GF-D8 (cell line): ENCODE results near the gene USB1.
"Not testable (repeated sequence)": the region's sequence is repeated elsewhere in the genome, so short reads cannot be mapped to it uniquely, and the experiment has no call there.

Source experiments
- DNase-seq: peaks from one replicate; lab custom pipeline; 2025; lab: John Stamatoyannopoulos, UW

The USB1 gene

DNA sequence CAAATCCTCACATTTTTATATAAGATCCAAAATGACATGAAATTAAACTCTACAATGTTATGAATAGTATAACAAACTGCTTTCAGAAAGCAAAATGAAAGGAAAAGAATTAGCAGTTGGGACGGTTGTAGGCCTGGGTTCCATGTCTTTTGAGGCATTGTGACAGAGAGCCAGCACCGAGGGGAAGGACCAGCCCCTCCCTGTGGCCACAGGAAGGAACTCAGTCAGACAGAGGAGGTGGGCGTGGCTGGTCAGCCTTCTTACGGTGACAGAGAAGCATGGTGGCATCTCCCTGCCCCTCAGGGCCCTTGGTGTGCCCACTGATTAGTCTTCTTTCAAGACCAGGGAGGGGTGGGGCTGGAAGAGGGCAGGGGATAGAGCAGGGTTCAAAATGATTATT, 6.4 kb upstream of the USB1 start:
- peak; percentile 49 for DNase-seq

DNA sequence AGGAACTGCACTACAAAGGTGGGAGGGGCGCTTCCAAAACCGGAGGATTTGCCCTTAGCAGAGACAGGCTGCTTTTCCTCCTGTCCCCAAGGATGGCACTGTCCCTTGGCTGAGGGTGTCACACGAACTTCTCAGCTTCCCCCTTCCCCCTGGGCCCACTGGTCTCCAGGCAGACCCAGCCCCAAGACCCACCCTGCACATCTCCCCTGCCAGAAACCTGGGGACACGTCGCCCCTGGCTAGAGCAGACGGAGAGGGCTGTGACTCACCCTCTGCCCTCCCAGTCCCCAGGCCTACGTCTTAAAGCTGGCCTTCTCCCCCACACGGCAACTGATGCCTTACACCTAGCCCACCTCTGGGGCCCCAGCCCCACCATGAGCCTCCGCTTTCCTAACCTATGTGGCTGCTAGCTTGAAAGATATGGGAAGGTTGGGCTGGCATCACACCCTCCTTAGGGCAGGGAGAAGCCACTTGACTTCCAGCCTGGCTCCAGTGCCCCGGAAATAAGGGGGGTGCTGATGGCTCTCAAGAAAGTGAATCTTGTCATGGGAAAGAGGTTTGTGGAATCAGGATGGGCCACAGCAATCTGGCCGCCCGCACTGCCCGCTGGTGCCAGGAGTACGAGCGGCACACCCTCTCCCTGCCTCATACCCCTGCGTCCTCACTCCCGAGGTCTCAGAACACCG, 5.3 kb upstream of the USB1 start:
- DNase-seq = no peak

- no peak for DNase-seq
These were observed 4.6 kb upstream of the USB1 start for GRCh38 chr16:57996406-57997175.

- DNase-seq = no peak
These were observed 4.1 kb upstream of the USB1 start for GRCh38 chr16:57997176-57997527.

DNA sequence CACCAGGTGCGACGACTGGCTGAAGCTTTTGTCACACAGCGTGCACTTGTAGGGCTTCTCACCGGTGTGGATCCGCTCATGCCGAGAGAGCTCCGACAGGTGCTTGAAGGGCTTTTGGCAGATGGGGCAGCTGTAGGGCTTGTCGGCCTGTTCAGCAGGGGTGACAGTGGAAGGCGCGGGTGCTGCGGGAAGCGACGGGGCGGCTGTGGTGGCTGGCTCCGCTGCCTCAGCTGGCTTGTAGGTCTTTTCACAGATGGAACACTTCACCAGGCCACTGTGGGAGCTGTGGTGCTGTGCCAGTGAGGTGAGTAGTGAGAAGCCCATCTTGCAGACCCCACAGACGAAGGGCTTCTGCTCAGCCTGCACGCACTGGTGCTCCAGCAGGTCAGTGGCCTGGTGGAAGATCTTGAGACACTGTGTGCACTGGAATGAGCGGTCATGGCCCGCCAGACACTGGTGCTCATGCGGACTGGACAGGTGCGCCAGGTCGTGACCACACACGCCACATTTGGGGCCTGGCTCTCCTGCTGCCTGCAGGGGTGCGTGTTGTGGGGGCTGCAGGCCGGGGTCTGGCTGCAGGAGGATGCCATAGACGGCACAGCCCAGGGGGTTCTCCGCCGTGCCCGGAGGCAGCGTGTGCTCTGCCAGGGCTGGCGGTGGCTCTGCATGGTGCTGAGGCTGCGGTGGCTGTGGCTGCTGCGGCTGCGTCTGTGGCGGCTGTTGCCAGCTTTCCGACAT, 3.5 kb upstream of the USB1 start:
- DNase-seq = no peak

- peak; percentile 81 for DNase-seq
These were observed 2.7 kb upstream of the USB1 start for GRCh38 chr16:57998486-57998885.

- no peak for DNase-seq
These were observed 2.2 kb upstream of the USB1 start for GRCh38 chr16:57998992-57999365.

- peak; percentile 23 for DNase-seq
These were observed 1.7 kb upstream of the USB1 start for GRCh38 chr16:57999366-57999970.

DNA sequence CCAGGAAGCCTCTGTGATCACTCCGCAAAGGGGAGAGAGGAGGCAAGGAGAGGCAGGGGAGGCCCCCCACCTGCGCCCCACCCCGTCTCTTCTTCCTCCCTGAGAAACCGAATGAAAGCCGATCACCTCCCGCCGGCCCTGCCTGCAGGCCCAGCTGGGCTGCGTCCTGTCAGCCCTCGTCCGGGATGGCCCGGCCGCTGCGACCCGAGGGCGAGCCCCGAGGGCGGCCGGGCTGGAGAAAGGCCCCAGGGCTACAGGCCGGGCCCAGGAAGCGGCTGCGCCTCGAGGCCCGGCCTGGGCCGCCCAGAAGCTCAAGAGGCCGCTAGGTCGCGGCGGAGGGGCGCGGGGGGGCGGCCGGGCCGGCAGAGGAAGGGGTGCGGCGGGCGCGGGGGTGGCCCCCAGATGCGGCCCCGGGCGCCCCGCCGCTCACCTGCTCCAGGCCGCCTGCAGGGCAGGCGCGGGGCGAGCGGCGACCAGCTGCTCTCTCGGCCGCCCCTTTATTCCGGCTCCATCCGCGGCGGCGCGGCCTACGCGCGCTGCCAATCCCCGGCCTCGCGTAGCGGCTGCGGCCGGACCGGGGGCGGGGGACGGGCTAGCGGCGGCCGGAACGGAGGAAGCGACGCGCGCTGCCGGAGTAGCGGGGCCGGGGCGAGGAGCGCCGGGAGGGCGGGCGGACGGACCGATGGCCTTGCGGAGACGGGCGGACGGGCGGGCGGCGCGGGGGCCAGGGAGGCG, 1.1 kb upstream of the USB1 start, which contains the start of gene ZNF319:
Gene ZNF319, minus strand, starts transcription at position 702 of the 735 bp plus-strand sequence. CDS start 2,407 bp downstream, outside the sequence.
- DNase-seq = no peak

DNA sequence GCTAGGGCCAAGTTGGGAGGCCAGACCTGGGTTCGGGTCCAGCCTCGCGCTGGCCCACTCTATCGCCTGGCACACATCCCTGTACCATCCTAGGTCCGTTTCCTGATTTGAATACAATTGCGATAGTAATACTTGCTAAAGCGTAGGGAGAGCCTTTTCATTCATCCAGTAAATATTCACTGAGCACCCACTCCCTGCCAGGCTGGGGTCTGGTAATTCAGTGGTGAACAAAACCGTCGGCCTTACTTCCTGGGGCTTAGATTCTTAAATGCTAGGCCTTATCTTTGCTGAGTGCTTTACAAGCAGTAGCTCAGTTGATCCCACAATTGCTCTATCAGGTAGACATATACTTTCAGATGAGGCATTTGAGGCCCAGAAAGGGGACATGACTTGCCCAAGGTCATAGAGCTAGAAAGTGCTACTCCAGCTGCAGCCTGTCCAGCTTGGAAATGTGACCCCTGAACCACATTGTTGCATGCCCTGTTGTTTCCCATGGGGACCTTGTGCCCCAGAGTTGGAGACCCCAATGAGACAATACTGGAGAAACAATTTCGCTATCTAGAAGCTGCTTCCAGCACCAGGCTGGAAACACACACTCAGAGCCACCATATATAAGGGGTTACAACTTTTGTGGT, 691 bp downstream of the USB1 start:
- no peak for DNase-seq

- DNase-seq = no peak
These were observed 1.2 kb downstream of the USB1 start for GRCh38 chr16:58002416-58002800.

GRCh38 chr16:58002936-58003335, 1.7 kb downstream of the USB1 start:
- no peak for DNase-seq

GRCh38 chr16:58004736-58005135, 3.5 kb downstream of the USB1 start:
- DNase-seq = not testable (repeated sequence)

DNA sequence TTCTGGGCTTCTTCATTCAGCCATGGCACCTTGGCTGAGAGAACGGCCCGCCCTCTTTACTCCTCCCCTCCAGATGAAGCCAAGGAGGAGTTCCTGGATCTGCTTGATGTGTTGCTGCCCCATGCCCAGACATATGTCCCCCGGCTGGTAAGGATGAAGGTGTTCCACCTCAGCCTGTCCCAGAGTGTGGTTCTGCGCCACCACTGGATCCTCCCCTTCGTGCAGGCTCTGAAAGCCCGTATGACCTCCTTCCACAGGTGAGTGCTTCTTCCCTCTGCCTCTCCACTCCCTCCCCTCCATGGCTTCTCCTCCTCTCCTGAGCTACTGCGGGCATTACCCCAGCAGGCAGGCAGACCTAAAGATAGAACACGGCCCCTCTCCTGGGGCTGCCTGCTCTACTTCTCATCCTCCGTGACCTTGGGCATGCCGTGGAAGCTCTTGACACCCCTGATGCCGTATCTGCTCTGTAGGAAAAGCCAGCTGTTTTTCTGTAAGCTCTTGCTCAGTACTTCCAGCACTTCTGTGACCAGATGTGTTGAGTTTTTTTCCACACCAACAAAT, 8.7 kb downstream of the USB1 start:
- no peak for DNase-seq

DNA sequence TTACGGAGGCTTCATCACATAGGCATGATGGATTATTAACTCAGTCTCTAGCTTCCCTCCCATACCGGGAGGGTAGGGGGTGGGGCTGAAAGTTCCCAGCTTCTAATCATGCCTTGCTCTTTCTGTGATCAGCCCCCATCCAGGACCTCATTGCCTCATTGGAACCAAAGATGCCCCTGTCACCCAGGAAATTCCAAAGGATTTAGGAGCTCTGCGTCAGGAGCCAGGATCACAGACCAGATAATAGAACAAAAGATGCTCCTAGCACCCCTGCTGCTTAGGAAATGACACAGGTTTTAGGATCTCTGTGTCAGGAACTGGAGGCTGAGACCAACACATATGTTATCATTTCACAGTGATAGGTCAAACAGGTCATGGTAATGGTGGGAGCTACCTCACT, 9.7 kb downstream of the USB1 start:
- no peak for DNase-seq

DNA sequence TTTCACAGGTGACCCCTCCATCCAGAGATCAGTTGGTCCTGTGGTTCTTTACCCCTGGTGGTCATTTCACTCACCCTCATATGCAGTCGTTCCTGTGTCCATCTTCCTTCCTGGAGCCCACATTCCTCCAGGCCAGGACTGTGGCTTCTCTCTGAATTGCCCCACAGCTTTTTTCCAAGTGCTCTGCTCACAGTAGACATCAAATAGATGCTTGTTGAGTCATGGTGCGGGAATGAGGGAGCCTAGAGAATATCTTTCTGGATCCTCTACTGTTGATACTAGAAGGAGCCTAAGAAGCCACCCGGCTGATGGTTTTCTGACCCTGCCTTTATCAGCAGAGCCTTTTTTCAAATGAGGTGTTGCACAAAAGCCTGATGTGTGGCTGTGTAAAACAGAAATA, 10.4 kb downstream of the USB1 start:
- no peak for DNase-seq

DNA sequence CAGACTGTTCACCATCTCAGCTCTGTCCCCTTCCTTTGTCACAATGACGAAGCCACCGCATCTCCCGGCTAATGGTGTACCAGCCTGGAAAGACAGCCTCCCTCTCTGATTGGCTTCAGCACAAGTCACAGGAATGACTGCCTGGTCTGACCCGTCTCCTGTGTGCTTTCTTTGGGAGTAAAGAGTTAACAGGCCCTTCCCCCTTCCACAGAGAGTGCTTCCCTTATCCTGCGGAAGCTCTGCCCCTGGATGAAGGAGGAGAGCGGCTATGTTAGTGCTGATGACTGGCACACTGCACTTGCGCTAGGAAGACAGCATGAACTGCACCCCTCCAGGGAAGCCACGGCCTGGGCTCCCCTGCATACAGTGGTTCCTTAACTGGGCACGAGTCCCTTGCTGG, 11.3 kb downstream of the USB1 start:
- no peak for DNase-seq

- DNase-seq = no peak
These were observed 12.2 kb downstream of the USB1 start for GRCh38 chr16:58013201-58013956.

DNA sequence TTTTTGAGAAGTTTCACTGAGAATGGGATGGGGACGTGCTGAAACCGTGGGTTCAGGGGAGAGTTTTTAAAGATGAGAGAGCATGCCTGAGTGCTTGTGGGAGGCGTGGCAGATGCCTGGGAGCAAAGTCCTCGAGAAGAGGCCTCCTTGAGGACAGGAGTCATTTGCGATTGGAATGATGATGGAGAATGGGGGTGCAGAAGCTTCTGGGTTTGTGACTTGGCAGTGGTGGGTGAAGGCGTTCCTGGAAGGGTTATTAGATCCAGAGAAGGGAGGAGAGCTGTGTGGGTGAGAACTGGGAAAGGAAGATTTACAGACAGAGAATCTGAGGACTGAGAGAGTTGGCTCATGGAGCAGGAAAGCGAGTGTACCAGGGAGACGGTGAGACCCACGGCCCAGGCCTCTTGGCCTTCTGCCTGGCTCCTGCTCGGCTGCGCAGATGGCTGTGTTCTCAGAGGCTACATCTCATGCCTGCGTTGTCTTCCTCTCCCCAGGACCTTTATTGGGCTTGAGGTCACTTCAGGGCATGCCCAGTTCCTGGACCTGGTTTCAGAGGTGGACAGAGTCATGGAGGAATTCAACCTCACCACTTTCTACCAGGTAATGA, 15.7 kb downstream of the USB1 start:
- no peak for DNase-seq

- no peak for DNase-seq
These were observed 17.6 kb downstream of the USB1 start for GRCh38 chr16:58018803-58019202.
